Right lobe of liver (tissue), 4 donors: ENCODE results near the gene INPP5A.

Experiments used
- CTCF ChIP-seq, 4 donors: fragments of 200-600 bp in 3 of 4; fragments of 450-650 bp in 1 of 4; IDR thresholded peaks; one replicate each; pipeline versions ENCODE4 v1.5.1 to v1.8.0; 2016 to 2022; ENCODE audit warnings: antibody characterized with exemption in 4 of 4, mild to moderate bottlenecking in 2 of 4
- POLR2A ChIP-seq: fragments of 450-650 bp; IDR thresholded peaks from one replicate; pipeline ENCODE4 v1.6.1; 2017; ENCODE audit warnings: antibody characterized with exemption, mild to moderate bottlenecking
- donor health status: DM: no; HTN: no; CAD: no.
- donor health status: DM: no; HTN: no; CAD: no.
- donor health status: DM: no; HTN: yes; CAD: no.

- TF ChIP-seq CTCF (IDR thresholded peaks at IDR 0.05), result no peak
- TF ChIP-seq POLR2A, result no peak
Observed at GRCh38 chr10:132498562-132499366, 38.8 kb upstream of the INPP5A start.
